Naive thymus-derived CD4-positive, alpha-beta T cell (primary cell): Measurements from ENCODE around the gene CCND3. TPM values are rescaled to one million over a fixed set of nuclear protein-coding genes. Genes with fewer than 3 reads are reported as not detected.

Experiments
- ATAC-seq: fragments of 150-1000 bp; cut with Tn5 transposase; 2 replicates; pipeline ENCODE4 v1.10.0; 2021; ENCODE audit warnings: mild to moderate bottlenecking, moderate library complexity
- CTCF ChIA-PET: fragments of 350-600 bp; sonication (Branson Sonifier 250); formaldehyde crosslinking; loops from one replicate; lab custom pipeline; 2021; ENCODE audit warnings: antibody characterized with exemption; lab: Charles Lee
- POLR2A ChIA-PET: fragments of 350-600 bp; sonication (Branson Sonifier 250); formaldehyde crosslinking; loops from one replicate; lab custom pipeline; 2021; ENCODE audit warnings: antibody characterized with exemption, inconsistent platforms; lab: Charles Lee
- DNase-seq, 9 donors: peaks; one replicate each; pipeline versions ENCODE4 v3.0.0 to v3.0.0-alpha.2; 2020 to 2022; ENCODE audit warnings: mixed read lengths in 1 of 9
- H3K27ac ChIP-seq: one replicate; pipeline ENCODE4 v1.7.0; 2013; ENCODE audit warnings: mild to moderate bottlenecking, low read depth, low read length, moderate library complexity
- H3K27me3 ChIP-seq, 2 donors: one replicate each; pipeline ENCODE4 v1.7.0; 2013; ENCODE audit warnings: low read length in 2 of 2, mild to moderate bottlenecking in 2 of 2, moderate library complexity in 2 of 2; ENCODE audit not compliant: control insufficient read depth in 2 of 2, insufficient read depth in 2 of 2
- H3K36me3 ChIP-seq, 3 experiments: 1 replicate in 2 of 3; 2 replicates in 1 of 3; pipeline ENCODE4 v1.7.0; 2013; ENCODE audit warnings: low read length in 3 of 3, mild to moderate bottlenecking in 3 of 3, moderate library complexity in 1 of 3; ENCODE audit not compliant: insufficient read depth in 3 of 3, control insufficient read depth in 2 of 3
- H3K4me1 ChIP-seq, 2 donors: one replicate each; pipeline ENCODE4 v1.7.0; 2013; ENCODE audit warnings: low read length in 2 of 2, mild to moderate bottlenecking in 2 of 2, moderate library complexity in 1 of 2; ENCODE audit not compliant: control insufficient read depth in 2 of 2, insufficient read depth in 2 of 2
- H3K4me3 ChIP-seq: 2 replicates; pipeline ENCODE4 v1.7.0; 2013; ENCODE audit warnings: mild to moderate bottlenecking, low read length
- H3K9me3 ChIP-seq, 3 experiments: 1 replicate in 2 of 3; 2 replicates in 1 of 3; pipeline ENCODE4 v1.7.0; 2013; ENCODE audit warnings: low read length in 3 of 3; ENCODE audit not compliant: control insufficient read depth in 2 of 3
- H3K27ac Mint-ChIP-seq, 9 donors: one replicate each; pipeline ENCODE4 v1.8.0; 2020 to 2022; ENCODE audit warnings: mixed read lengths in 9 of 9, mild to moderate bottlenecking in 8 of 9, moderate library complexity in 5 of 9, inconsistent platforms in 2 of 9
- H3K27me3 Mint-ChIP-seq, 5 donors: one replicate each; pipeline ENCODE4 v1.8.0; 2021 to 2022; ENCODE audit warnings: mixed read lengths in 5 of 5, mild to moderate bottlenecking in 1 of 5
- H3K36me3 Mint-ChIP-seq, 5 donors: one replicate each; pipeline ENCODE4 v1.8.0; 2020 to 2022; ENCODE audit warnings: mixed read lengths in 5 of 5, mild to moderate bottlenecking in 3 of 5, inconsistent platforms in 1 of 5
- H3K4me1 Mint-ChIP-seq, 7 donors: one replicate each; pipeline ENCODE4 v1.8.0; 2020 to 2022; ENCODE audit warnings: mixed read lengths in 7 of 7, mild to moderate bottlenecking in 3 of 7, inconsistent platforms in 1 of 7
- H3K4me3 Mint-ChIP-seq, 10 donors: one replicate each; pipeline ENCODE4 v1.8.0; 2020 to 2022; ENCODE audit warnings: mild to moderate bottlenecking in 10 of 10, mixed read lengths in 10 of 10, moderate library complexity in 6 of 10, inconsistent platforms in 2 of 10
- H3K9me3 Mint-ChIP-seq, 11 donors: one replicate each; pipeline ENCODE4 v1.8.0; 2020 to 2022; ENCODE audit warnings: mixed read lengths in 11 of 11, mild to moderate bottlenecking in 4 of 11, inconsistent platforms in 1 of 11, moderate library complexity in 1 of 11
- intact Hi-C, 2 donors: fragments of 100-400 bp; cut with micrococcal nuclease; formaldehyde crosslinking; loops; one replicate each; pipeline ENCODE4 v1.15.1; 2023
- polyA plus RNA-seq, 2 donors: library from polyadenylated mRNA; unstranded; fragments of 300-500 nt; fragmentation: Illumina TruSeq; gene quantifications; one replicate each; pipeline ENCODE4 v1.2.3, GENCODE V29; 2021
- total RNA-seq, 6 experiments: library from RNA in 5 of 6; stranded (reverse) in 5 of 6; gene quantifications; 1 replicate in 5 of 6; 2 replicates in 1 of 6; pipeline ENCODE4 v1.2.3 and lab custom pipeline; 2021 to 2026

The CCND3 gene
- total and polyA plus RNA-seq, 7 experiments from 2014 or later, result 285 to 764 (median 343) TPM

DNA sequence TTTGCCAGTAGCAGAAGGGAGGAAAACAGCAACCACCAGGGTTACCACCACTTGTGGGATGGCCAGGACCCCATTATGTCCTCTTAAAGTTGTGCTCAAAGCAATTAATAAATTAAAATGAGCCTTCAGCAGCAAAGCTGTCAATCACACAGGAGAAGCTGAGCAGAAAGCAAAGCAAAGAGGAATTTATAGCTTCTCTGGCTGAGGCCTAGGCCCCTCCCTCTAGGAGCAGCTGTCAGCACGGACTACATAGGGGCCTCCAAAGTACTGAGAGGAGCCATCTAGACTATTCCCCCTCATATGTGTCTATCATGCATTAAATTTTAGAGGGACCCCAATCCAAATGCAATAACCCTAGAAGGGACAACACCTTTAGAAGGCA is 6.4 kb downstream of the CCND3 start:
- Mint-ChIP-seq H3K4me3 (peak overlapping the region in 5 of 10 donors; percentile 14 to 100 (median 64)), H3K27me3 (no peaks in the 10 kb centered on the region), H3K4me1 (peaks cover 48 to 77% (median 72%) of the 10 kb centered on the region in 7 donors), H3K36me3 (peaks cover 8 to 66% (median 26%) of the 10 kb centered on the region in 5 donors), H3K27ac (peak overlapping the region in 7 of 9 donors; percentile 85 to 95 (median 90)), H3K9me3 (peaks cover 0 to 4% (median 0%) of the 10 kb centered on the region in 11 donors)
- ChIA-PET POLR2A (interaction anchor here (1.2 to 11.8 kb wide), 3 partner anchors 8 to 110 kb away, joined by 4 to 180 read pairs (median 4); partner anchors contain the start of genes BYSL, MED20 and TAF8), CTCF (interaction anchor here (0.5 to 4.5 kb wide), 5 partner anchors 8 to 616 kb away, joined by 3 to 27 read pairs (median 3); partner anchors contain the start of genes BYSL and MED20)
- intact Hi-C loops, result loop anchor here in 1 of 2 donors (5.0 to 10.0 kb wide), 4 partner anchors 37 to 1700 kb away; partner anchors contain the start of genes MAD2L1BP and TOMM6
- DNase-seq (no peak), ATAC-seq (no peak)
- H3K4me3 ChIP-seq, result no peak overlapping the region
- no peaks in the 10 kb centered on the region for H3K9me3 ChIP-seq
- H3K36me3 ChIP-seq, result peaks cover 20 to 74% (median 37%) of the 10 kb centered on the region in 3 experiments
- no peaks in the 10 kb centered on the region for H3K27me3 ChIP-seq
- H3K4me1 ChIP-seq, result peaks cover 52 to 57% of the 10 kb centered on the region in 2 donors
- H3K27ac ChIP-seq, result peak overlapping the region; percentile 76

DNA sequence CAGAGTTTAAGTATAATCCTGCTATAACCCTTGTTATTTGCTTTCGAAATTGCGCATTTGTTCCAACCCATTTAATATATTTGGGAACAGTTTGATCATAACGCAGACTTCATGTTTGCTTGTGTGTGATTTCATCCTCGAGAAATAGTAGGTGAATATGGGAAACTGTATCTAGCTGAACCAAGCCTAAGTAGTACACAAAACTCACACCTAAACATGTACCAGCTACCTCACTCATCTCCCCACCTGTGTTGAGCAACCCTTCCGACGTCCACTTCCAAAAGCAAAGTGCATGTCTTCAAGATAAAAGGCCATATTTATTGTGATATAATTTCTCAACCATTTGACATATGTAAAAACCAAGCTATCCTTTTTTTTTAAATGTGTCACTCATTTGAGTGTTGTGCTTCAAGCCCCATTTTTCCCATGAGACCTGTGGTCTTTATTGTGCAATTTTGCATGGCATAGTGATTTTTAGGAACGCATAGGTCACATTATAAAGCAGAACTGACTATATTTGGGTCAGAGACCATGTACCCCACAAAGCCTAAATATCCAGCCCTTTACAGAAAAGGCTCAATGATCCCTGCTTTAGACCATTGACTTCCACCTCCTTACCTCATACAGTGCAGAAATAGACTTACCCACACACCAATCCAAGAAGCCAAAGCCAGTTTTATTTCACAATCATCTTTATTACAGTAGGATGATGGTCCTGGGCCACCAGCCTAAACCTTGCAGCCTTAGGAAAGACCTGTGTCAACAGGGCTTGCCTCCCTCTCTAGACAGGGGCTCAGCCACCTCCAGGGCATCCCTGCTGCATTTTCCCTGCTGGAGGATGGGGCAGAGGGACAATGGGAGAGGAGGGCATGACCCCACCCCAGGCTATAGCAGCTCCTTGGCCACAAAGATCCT is 7.1 kb downstream of the CCND3 start:
- Histone ChIP-seq H3K27me3 (no peaks in the 10 kb centered on the region), H3K9me3 (no peaks in the 10 kb centered on the region), H3K27ac (peak overlapping the region; percentile 76), H3K36me3 (peaks cover 20 to 76% (median 37%) of the 10 kb centered on the region in 3 experiments), H3K4me1 (peaks cover 46 to 50% of the 10 kb centered on the region in 2 donors), H3K4me3 (no peak overlapping the region)
- peaks cover 43 to 70% (median 65%) of the 10 kb centered on the region in 7 donors for H3K4me1 Mint-ChIP-seq
- ATAC-seq (no peak), DNase-seq (no peak)
- intact Hi-C loops, result loop anchor here in 1 of 2 donors (5.0 to 10.0 kb wide), 4 partner anchors 38 to 1700 kb away; partner anchors contain the start of genes MAD2L1BP and TOMM6
- H3K4me3 Mint-ChIP-seq, result peak overlapping the region in 5 of 10 donors; percentile 37 to 100 (median 64)
- ChIA-PET CTCF (interaction anchor here (0.5 to 2.4 kb wide), 6 partner anchors 7 to 617 kb away, joined by 3 to 9 read pairs (median 4); no protein-coding TSS in a partner anchor), POLR2A (interaction anchor here (0.6 to 11.8 kb wide), 3 partner anchors 13 to 111 kb away, joined by 4 to 180 read pairs (median 8); partner anchors contain the start of genes BYSL, MED20 and TAF8)
- H3K27me3 Mint-ChIP-seq, result no peaks in the 10 kb centered on the region
- peaks cover 8 to 62% (median 26%) of the 10 kb centered on the region in 5 donors for H3K36me3 Mint-ChIP-seq
- H3K9me3 Mint-ChIP-seq, result peaks cover 0 to under 1% (median 0%) of the 10 kb centered on the region in 11 donors
- peak overlapping the region; percentile 9 to 95 (median 86) for H3K27ac Mint-ChIP-seq

DNA sequence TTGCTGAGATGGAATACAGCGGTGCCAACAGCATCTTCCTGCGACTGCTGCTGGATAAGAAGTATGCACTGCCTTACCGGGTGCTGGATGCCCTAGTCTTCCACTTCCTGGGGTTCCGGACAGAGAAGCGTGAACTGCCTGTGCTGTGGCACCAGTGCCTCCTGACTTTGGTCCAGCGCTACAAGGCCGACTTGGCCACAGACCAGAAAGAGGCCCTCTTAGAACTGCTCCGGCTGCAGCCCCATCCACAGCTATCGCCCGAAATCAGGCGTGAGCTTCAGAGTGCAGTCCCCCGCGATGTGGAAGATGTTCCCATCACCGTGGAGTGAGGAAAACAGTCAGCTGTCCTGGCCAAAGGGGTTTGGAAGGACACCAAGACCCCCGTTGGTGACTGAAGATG is 9.2 kb downstream of the CCND3 start:
- POLR2A ChIA-PET, result interaction anchor here (1.1 to 2.1 kb wide), 2 partner anchors 11 to 112 kb away, joined by 4 to 9 read pairs; partner anchors contain the start of genes BYSL and MED20

DNA sequence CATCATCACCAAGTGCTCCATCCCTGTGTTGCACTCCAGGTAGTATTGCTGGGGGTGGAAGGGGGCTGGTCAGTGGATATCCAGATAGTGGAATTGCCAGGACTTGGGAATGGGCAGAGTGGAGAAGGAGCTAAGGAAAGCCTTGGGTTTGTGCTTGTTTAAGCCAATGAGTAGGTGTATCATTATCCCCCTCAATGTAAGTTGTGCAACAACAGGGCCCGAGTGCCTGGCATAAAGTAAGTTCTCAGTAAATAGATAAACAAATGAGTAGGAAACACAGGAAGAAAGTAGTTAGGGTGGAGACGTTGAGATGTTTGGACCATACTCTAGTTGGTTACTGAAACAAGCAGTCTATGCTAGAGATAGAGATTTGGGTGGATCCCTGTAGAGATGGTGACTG is 9.8 kb downstream of the CCND3 start:
- H3K36me3 ChIP-seq, result peaks cover 16 to 97% (median 48%) of the 10 kb centered on the region in 3 experiments
- no peaks in the 10 kb centered on the region for H3K27me3 ChIP-seq
- no peak for DNase-seq
- peaks cover 18 to 23% of the 10 kb centered on the region in 2 donors for H3K4me1 ChIP-seq
- POLR2A ChIA-PET, result interaction anchor here (0.6 to 2.1 kb wide), 2 partner anchors 113 to 1667 kb away, joined by 3 to 9 read pairs; no protein-coding TSS in a partner anchor
- H3K27ac ChIP-seq, result no peak overlapping the region
- H3K9me3 Mint-ChIP-seq, result peaks cover 0 to 2% (median 0%) of the 10 kb centered on the region in 11 donors
- H3K27ac Mint-ChIP-seq, result peak overlapping the region; percentile 26 to 85 (median 71)
- H3K9me3 ChIP-seq, result no peaks in the 10 kb centered on the region
- peaks cover 22 to 56% (median 39%) of the 10 kb centered on the region in 7 donors for H3K4me1 Mint-ChIP-seq
- ATAC-seq, result no peak
- peak overlapping the region in 1 of 10 donors; percentile 30 for H3K4me3 Mint-ChIP-seq
- no peak overlapping the region for H3K4me3 ChIP-seq
- CTCF ChIA-PET, result interaction anchor here (0.5 kb wide), 1 partner anchor 110 kb away, joined by 3 read pairs; no protein-coding TSS in a partner anchor
- intact Hi-C loops, result loop anchor here in 1 of 2 donors (10.0 kb wide), 1 partner anchor 1703 kb away; the partner anchor contains the start of gene MAD2L1BP
- peaks cover 8 to 50% (median 23%) of the 10 kb centered on the region in 5 donors for H3K36me3 Mint-ChIP-seq
- H3K27me3 Mint-ChIP-seq, result no peaks in the 10 kb centered on the region

More for the DNA sequence above, 9.2 kb downstream of the CCND3 start:
- intact Hi-C loops, result loop anchor here in 1 of 2 donors (10.0 kb wide), 1 partner anchor 1702 kb away; the partner anchor contains the start of gene MAD2L1BP
- Histone ChIP-seq H3K9me3 (no peaks in the 10 kb centered on the region), H3K27ac (no peak overlapping the region), H3K27me3 (no peaks in the 10 kb centered on the region), H3K36me3 (peaks cover 20 to 96% (median 45%) of the 10 kb centered on the region in 3 experiments), H3K4me3 (no peak overlapping the region), H3K4me1 (peaks cover 24 to 29% of the 10 kb centered on the region in 2 donors)
- DNase-seq (no peak), ATAC-seq (no peak)
- Mint-ChIP-seq H3K9me3 (peaks cover 0 to 2% (median 0%) of the 10 kb centered on the region in 11 donors), H3K27ac (peak overlapping the region; percentile 22 to 85 (median 72)), H3K4me3 (peak overlapping the region in 1 of 10 donors; percentile 30), H3K4me1 (peaks cover 28 to 59% (median 45%) of the 10 kb centered on the region in 7 donors), H3K27me3 (no peaks in the 10 kb centered on the region), H3K36me3 (peaks cover 8 to 50% (median 23%) of the 10 kb centered on the region in 5 donors)
- CTCF ChIA-PET, result interaction anchor here (0.9 to 1.1 kb wide), 2 partner anchors 107 to 112 kb away, joined by 3 read pairs; no protein-coding TSS in a partner anchor

DNA sequence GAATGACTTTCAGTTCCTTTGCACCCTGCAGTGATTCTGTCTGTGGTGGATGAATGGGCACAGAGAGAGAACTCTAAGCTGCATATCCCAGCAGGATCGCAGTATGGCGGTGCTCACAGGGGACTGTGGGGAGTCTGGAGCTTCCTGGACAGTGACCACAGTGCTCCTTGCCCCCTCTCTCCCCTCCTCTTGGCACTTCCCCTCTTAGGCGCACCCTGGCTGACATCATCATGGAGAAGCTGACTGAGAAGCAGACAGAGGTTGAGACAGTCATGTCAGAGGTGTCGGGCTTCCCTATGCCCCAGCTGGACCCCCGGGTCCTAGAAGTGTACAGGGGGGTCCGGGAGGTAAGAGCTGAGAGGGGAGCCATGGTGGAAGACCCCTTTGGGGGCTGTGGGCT is 11.7 kb downstream of the CCND3 start:
- no peak overlapping the region for H3K4me3 Mint-ChIP-seq
- H3K27ac Mint-ChIP-seq, result peak overlapping the region in 4 of 9 donors; percentile 47 to 72 (median 60)
- Histone ChIP-seq H3K27ac (peak overlapping the region; percentile 7), H3K9me3 (no peaks in the 10 kb centered on the region), H3K36me3 (peaks cover 2 to 78% (median 39%) of the 10 kb centered on the region in 3 experiments), H3K27me3 (no peaks in the 10 kb centered on the region), H3K4me3 (no peak overlapping the region), H3K4me1 (peaks cover 0 to 5% of the 10 kb centered on the region in 2 donors)
- no peaks in the 10 kb centered on the region for H3K27me3 Mint-ChIP-seq
- DNase-seq (no peak), ATAC-seq (no peak)
- H3K4me1 Mint-ChIP-seq, result peaks cover 10 to 43% (median 30%) of the 10 kb centered on the region in 7 donors
- ChIA-PET CTCF (interaction anchor here (0.8 to 2.0 kb wide), 2 partner anchors 9 kb away, joined by 4 to 14 read pairs; partner anchors contain the start of genes BYSL and MED20), POLR2A (interaction anchor here (1.1 to 1.8 kb wide), 4 partner anchors 9 to 121 kb away, joined by 3 to 6 read pairs (median 5); partner anchors contain the start of genes BYSL and MED20)
- intact Hi-C loops, result loop anchor here (10.0 kb wide), 2 partner anchors 815 to 1705 kb away; partner anchors contain the start of genes MAD2L1BP (in 1 of the 2) and TBCC (in 1 of the 2)
- peaks cover 8 to 43% (median 20%) of the 10 kb centered on the region in 5 donors for H3K36me3 Mint-ChIP-seq
- H3K9me3 Mint-ChIP-seq, result peaks cover 0 to 2% (median 0%) of the 10 kb centered on the region in 11 donors
